HAP-1 (cell line): ENCODE measurements around the gene SEMA3G.

Experiments used
- DNase-seq, 2 experiments: peaks; one replicate each; pipeline ENCODE4 v3.0.0-alpha.2; 2016 to 2020; ENCODE audit warnings: low spot score in 2 of 2
- H3K27me3 ChIP-seq: fragments of 250-450 bp; sonication (Bioruptor Pico); 2 replicates; pipeline ENCODE4 v1.5.1; 2020; ENCODE audit warnings: low read depth, mild to moderate bottlenecking, moderate library complexity
- H3K36me3 ChIP-seq: fragments of 250-450 bp; sonication (Bioruptor Pico); replicated peaks from 2 replicates; pipeline ENCODE4 v1.5.1; 2020; ENCODE audit warnings: mild to moderate bottlenecking
- H3K4me1 ChIP-seq: fragments of 250-450 bp; sonication (Bioruptor Pico); 2 replicates; pipeline ENCODE4 v1.5.1; 2020; ENCODE audit warnings: mild to moderate bottlenecking
- H3K4me3 ChIP-seq: fragments of 250-450 bp; sonication (Bioruptor Pico); 2 replicates; pipeline ENCODE4 v1.5.1; 2020; ENCODE audit warnings: mild to moderate bottlenecking, moderate library complexity
- H3K9me3 ChIP-seq: fragments of 250-450 bp; sonication (Bioruptor Pico); 2 replicates; pipeline ENCODE4 v1.5.1; 2020; ENCODE audit warnings: mild to moderate bottlenecking, moderate library complexity
- in situ Hi-C: fragments of 300-500 bp; cut with MboI; formaldehyde crosslinking; loops from 3 replicates; pipeline ENCODE4 v1.14.3; 2020; ENCODE audit warnings: low sequenced_read_pairs, inconsistent platforms, mixed read lengths

The SEMA3G gene

DNA sequence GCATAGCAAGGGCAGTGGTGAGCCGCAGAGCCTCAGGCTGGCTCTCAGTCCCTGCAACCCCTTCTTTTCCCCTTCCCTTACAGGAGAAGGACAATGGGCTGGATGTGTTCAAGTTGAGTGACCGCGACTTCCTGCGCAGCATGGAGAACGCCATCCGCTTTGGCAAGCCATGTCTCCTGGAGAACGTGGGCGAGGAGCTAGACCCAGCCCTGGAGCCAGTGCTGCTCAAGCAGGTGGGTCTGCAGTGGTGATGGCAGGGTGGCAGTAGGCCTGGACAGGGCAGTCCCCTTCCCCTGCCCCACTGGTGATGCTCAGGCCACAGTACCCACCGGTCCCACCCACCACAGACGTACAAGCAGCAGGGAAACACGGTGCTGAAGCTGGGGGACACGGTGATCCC, 53.8 kb downstream of the SEMA3G start:
- Histone ChIP-seq H3K27me3 (no peaks in the 10 kb centered on the region), H3K9me3 (no peaks in the 10 kb centered on the region), H3K4me3 (no peak overlapping the region), H3K36me3 (no peaks in the 10 kb centered on the region), H3K4me1 (no peaks in the 10 kb centered on the region)
- DNase-seq = no peak
- in situ Hi-C loops = no loop called here

DNA sequence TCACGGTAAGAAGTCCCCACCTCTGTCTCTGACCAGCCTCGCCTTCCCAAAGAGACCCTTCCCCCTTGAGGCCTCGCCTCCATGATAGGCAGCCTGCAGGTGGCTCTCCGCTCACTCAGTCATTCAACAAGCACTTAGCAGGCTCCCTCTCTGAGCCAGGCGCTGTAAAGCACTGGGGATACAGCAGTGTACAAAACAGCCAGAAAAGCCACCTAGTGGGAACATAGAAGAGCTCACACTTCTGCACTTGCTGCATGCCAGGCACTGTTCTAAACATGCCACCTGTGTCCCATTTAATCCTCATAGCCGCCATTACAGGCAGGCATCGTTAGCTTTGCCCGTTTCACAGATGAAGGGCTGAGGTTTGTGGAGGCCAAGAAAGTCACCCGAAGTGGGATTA, 56.0 kb downstream of the SEMA3G start:
- Histone ChIP-seq H3K36me3 (no peaks in the 10 kb centered on the region), H3K27me3 (no peaks in the 10 kb centered on the region), H3K4me1 (no peaks in the 10 kb centered on the region), H3K9me3 (no peaks in the 10 kb centered on the region), H3K4me3 (no peak overlapping the region)
- in situ Hi-C loops = no loop called here
- DNase-seq = no peak

DNA sequence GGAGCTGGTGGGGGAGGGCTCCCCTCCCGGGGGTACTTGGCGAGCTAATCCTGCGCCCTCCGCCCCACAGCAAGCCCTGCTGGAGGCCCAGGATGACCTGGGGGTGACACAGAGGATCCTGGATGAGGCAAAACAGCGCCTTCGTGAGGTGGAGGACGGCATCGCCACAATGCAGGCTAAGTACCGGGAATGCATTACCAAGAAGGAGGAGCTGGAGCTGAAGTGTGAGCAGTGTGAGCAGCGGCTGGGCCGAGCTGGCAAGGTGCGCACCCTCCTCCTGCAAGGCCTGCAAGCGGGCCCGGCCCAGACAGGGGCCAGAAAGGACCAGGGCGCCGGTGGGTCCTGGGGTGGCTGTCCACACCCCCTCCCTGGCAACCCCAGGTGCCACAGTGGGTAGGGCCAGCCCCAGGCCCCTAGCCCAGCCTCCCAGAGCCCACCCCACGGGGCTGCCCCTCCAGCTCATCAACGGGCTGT, 56.5 kb downstream of the SEMA3G start:
- in situ Hi-C loops = no loop called here

DNA sequence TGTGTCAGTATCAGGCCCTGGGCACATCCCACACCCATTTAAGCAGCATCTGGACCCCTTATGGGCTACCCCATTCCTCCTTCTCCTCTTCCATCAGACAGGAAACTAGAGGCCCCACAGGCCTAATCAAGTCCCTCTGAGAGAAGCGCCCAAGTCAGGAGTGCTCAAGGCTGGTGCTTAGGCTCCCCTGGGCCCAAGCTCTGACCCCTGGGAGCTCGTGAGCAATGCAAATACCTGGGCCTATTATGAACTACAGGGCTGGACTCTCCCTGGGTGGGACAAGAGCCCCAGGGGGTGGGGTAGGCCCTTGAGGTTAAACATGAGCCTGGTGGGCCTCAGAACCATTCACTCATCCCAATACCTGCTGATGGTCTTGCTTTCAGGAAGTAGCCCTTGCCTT, 57.4 kb downstream of the SEMA3G start:
- H3K4me1 ChIP-seq = no peaks in the 10 kb centered on the region
- no peak overlapping the region for H3K4me3 ChIP-seq
- DNase-seq = no peak
- in situ Hi-C loops = no loop called here
- H3K27me3 ChIP-seq = no peaks in the 10 kb centered on the region
- H3K9me3 ChIP-seq = no peaks in the 10 kb centered on the region
- no peaks in the 10 kb centered on the region for H3K36me3 ChIP-seq

More for the DNA sequence above, 56.5 kb downstream of the SEMA3G start:
- Histone ChIP-seq H3K4me1 (no peaks in the 10 kb centered on the region), H3K9me3 (no peaks in the 10 kb centered on the region), H3K4me3 (no peak overlapping the region), H3K27me3 (no peaks in the 10 kb centered on the region), H3K36me3 (no peaks in the 10 kb centered on the region)
- DNase-seq = no peak

DNA sequence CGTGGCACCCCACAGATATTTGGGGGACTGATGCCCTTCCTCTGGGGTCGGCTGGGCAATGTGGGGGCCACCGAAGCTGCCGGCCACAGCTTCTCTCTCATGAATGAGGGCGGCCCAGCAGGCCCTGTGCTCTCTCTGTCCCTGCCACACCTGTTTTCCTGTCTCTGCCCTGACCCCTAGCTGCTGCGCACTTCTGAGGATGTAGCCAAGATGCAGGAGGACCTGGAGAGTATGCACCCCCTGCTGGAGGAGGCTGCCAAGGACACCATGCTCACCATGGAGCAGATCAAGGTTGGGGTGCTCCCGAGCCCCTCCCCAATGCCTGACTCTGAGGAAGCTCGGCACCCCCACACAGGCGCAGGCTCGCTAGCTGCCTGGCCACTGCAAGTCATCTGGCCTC, 59.7 kb downstream of the SEMA3G start:
- Histone ChIP-seq H3K9me3 (no peaks in the 10 kb centered on the region), H3K36me3 (no peaks in the 10 kb centered on the region), H3K27me3 (no peaks in the 10 kb centered on the region), H3K4me1 (no peaks in the 10 kb centered on the region), H3K4me3 (no peak overlapping the region)
- peak; percentile 20 to 69 for DNase-seq
- in situ Hi-C loops = no loop called here

DNA sequence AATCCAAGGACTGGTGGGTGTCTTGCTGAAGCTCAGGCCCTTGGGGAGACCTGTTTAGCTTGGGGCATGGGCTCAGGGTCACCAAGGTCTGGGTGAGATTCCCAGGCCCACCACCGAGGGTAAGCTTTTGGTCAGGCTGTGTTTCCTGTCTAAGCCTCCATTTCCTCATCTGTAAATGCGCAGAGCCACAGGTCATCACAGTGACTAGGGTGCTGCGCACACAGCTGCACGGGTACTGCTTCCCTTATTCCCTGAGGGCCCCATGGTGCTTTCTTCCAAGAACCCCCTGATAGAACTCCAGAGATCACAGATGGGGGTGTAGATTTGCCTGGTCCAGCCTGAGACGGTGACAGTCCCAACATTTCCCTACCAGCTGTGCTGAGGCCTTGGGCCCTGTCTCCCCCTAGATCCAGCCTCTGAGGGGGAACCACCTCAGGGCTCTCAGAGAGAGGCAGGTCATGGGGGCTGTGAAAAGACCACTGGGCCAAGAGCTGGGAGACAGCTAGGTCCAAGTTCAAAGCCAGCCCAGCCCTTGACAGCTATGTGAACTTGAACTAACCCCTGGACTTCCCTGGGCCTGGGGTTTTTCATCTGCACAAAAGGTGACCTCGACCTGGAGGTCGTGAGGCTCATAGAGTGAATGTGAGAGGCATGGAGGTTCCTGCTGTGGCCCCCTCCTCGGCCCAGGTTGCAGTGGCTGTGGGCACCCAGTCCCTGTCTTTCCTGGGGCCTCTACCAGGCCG, 60.7 kb downstream of the SEMA3G start:
- no peak for DNase-seq
- Histone ChIP-seq H3K27me3 (no peaks in the 10 kb centered on the region), H3K9me3 (no peaks in the 10 kb centered on the region), H3K4me1 (no peaks in the 10 kb centered on the region), H3K4me3 (no peak overlapping the region), H3K36me3 (no peaks in the 10 kb centered on the region)
- in situ Hi-C loops = no loop called here

DNA sequence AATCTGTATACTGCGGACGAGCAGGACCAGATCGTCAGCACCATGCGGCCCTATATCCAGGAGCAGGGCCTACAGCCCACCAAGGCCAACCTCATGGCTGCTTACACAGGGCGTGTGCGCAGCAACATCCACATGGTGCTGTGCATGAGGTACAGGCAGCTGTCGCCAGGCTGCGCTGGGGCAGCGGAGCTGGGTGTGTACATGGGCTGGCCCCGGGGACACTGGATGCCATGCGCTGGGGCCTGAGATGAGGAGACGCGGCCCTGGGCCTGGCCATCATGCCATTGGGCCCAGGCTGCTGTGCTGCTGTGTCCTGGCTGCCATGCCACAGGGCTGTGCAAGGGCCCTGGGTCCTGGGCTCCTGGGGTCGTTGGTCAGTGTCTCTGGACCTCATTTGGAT, 61.5 kb downstream of the SEMA3G start:
- Histone ChIP-seq H3K27me3 (no peaks in the 10 kb centered on the region), H3K9me3 (no peaks in the 10 kb centered on the region), H3K36me3 (no peaks in the 10 kb centered on the region), H3K4me1 (no peaks in the 10 kb centered on the region), H3K4me3 (no peak overlapping the region)
- DNase-seq = no peak
- in situ Hi-C loops = no loop called here
